CD4-positive, CD25-positive, alpha-beta regulatory T cell (primary cell): Measurements from ENCODE around the gene NFKB2. TPM values are rescaled to one million over a fixed set of nuclear protein-coding genes. Genes with fewer than 3 reads are reported as not detected.

ENCODE experiments used
- ATAC-seq, 2 donors: fragments of 150-1000 bp; cut with Tn5 transposase; one replicate each; pipeline ENCODE4 v1.10.0; 2021; ENCODE audit warnings: low read depth in 2 of 2, moderate number of reproducible peaks in 2 of 2, moderate library complexity in 1 of 2
- DNase-seq, 3 donors: peaks; one replicate each; pipeline versions ENCODE4 v3.0.0 to v3.0.0-alpha.2; 2012 to 2022; ENCODE audit warnings: mixed read lengths in 1 of 3
- H3K27ac ChIP-seq: one replicate; pipeline ENCODE4 v1.7.0; 2013; ENCODE audit warnings: mild to moderate bottlenecking, low read length; ENCODE audit not compliant: insufficient read depth, poor library complexity, severe bottlenecking
- H3K27me3 ChIP-seq: one replicate; pipeline ENCODE4 v1.7.0; 2013; ENCODE audit warnings: low read length; ENCODE audit not compliant: control insufficient read depth, insufficient read depth
- H3K36me3 ChIP-seq: one replicate; pipeline ENCODE4 v1.7.0; 2013; ENCODE audit warnings: mild to moderate bottlenecking, low read length, moderate library complexity; ENCODE audit not compliant: control insufficient read depth, insufficient read depth
- H3K4me1 ChIP-seq: 2 replicates; pipeline ENCODE4 v1.7.0; 2013; ENCODE audit warnings: mild to moderate bottlenecking, low read length; ENCODE audit not compliant: insufficient read depth, control insufficient read depth, poor library complexity, severe bottlenecking
- H3K4me3 ChIP-seq: one replicate; pipeline ENCODE4 v1.7.0; 2013; ENCODE audit warnings: low read depth, mild to moderate bottlenecking, low read length, moderate library complexity
- H3K9me3 ChIP-seq, 2 experiments: 1 replicate in 1 of 2; 2 replicates in 1 of 2; pipeline ENCODE4 v1.7.0; 2013; ENCODE audit warnings: low read length in 2 of 2, mild to moderate bottlenecking in 1 of 2, moderate library complexity in 1 of 2; ENCODE audit not compliant: control insufficient read depth in 2 of 2
- H3K27ac Mint-ChIP-seq, 3 donors: one replicate each; pipeline ENCODE4 v1.8.0; 2020 to 2022; ENCODE audit warnings: mild to moderate bottlenecking in 3 of 3, mixed read lengths in 3 of 3, moderate library complexity in 2 of 3
- H3K27me3 Mint-ChIP-seq: one replicate; pipeline ENCODE4 v1.8.0; 2022; ENCODE audit warnings: mild to moderate bottlenecking, mixed read lengths
- H3K36me3 Mint-ChIP-seq: one replicate; pipeline ENCODE4 v1.8.0; 2020; ENCODE audit warnings: mixed read lengths
- H3K4me1 Mint-ChIP-seq, 4 donors: one replicate each; pipeline ENCODE4 v1.8.0; 2020 to 2022; ENCODE audit warnings: mixed read lengths in 4 of 4, mild to moderate bottlenecking in 1 of 4
- H3K4me3 Mint-ChIP-seq, 4 donors: one replicate each; pipeline ENCODE4 v1.8.0; 2020 to 2022; ENCODE audit warnings: mild to moderate bottlenecking in 4 of 4, mixed read lengths in 4 of 4, moderate library complexity in 3 of 4
- H3K9me3 Mint-ChIP-seq, 7 donors: one replicate each; pipeline ENCODE4 v1.8.0; 2020 to 2022; ENCODE audit warnings: mixed read lengths in 7 of 7, mild to moderate bottlenecking in 3 of 7, moderate library complexity in 2 of 7
- polyA plus RNA-seq, 4 donors: library from polyadenylated mRNA; unstranded; fragments of 300-500 nt; fragmentation: Illumina TruSeq; gene quantifications; one replicate each; pipeline ENCODE4 v1.2.3, GENCODE V29; 2021
- total RNA-seq: library from RNA; stranded (reverse); gene quantifications from one replicate; pipeline ENCODE4 v1.2.3, GENCODE V29; 2022

The NFKB2 gene
- total and polyA plus RNA-seq, 5 donors from 2014 or later = 6.3 to 385 (median 6.9) TPM

DNA sequence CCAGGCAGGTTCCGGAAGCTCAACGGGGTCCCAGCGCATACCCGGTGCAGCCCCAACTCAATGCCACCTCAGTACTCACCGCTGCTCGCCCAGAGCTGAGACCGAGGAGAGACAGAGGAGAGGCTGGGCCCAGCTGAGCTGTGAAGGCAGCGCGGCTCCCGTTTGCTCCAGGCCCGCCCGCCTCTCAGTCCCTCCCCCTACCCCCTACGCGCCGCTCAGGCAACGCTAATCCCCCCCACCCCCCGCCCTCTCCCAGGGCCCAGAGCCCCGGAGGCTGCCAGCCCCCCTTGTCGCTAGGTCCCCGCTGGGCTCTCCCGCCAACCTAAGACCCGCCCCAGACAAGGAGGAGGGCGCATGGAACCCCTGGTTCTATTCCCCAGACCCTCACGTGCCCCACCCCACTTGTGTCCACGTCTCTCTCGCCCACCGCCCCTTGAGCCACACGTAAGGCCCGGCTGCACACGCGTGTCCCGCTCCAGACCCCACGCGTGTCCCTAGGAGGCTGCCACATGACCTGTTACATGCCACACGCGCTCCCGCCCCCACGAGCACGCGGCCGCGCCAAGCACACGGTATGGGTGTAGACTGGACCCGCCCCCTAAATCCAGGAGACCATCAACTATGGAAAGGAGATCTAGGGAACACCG, 23.2 kb downstream of the NFKB2 start, which contains the start of gene PSD:
TSS of gene PSD (minus strand) at position 164 of the 647 bp plus-strand sequence. CDS start 1,747 bp downstream, outside the sequence.
- no peak for DNase-seq
- Mint-ChIP-seq H3K27ac (peak within 1 kb of the TSS in 1 of 3 donors; percentile 77), H3K4me1 (peaks cover 0 to 40% (median 16%) of the 10 kb centered on the region in 4 donors), H3K9me3 (peaks cover 0 to 4% (median 0%) of the 10 kb centered on the region in 7 donors), H3K4me3 (peak within 1 kb of the TSS; percentile 93 to 98 (median 96)), H3K27me3 (peaks cover 26% of the 10 kb centered on the region), H3K36me3 (no peaks in the 10 kb centered on the region)
- no peaks in the 10 kb centered on the region for H3K36me3 ChIP-seq
- peaks cover 7% of the 10 kb centered on the region for H3K27me3 ChIP-seq
- H3K4me1 ChIP-seq = peaks cover 44% of the 10 kb centered on the region
- no peak for ATAC-seq
- no peaks in the 10 kb centered on the region for H3K9me3 ChIP-seq
- H3K27ac ChIP-seq = no peak within 1 kb of the TSS
- H3K4me3 ChIP-seq = peak within 1 kb of the TSS; percentile 91

GRCh38 chr10:102419269-102420180, 24.0 kb downstream of the NFKB2 start:
- H3K4me1 Mint-ChIP-seq = peaks cover 0 to 42% (median 16%) of the 10 kb centered on the region in 4 donors
- ATAC-seq = no peak

DNA sequence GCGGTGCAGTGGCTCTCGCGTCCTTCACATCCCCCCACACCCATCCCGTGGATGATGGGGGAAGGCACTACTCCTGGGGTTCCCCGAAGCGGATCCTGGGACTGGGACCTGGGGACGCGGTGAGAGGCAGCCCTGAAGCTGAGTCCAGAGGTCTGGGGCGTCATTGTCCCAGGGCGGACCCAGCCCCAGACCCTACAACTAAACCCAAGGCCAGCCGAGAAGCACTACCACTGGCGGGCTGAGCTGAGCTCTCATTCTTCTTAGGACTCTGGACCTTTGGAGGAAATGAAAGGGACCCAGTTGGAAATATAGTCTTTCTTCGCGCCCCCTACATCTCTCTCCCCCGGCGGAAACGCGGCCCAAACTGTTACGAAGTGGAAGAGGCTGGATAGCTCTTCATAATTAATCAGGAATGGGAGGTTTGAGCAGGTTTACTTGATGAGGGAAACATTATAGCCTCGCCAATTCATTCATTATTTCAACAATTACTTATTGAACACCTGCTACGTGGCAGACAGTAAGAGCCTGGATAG, 24.7 kb downstream of the NFKB2 start:
- Mint-ChIP-seq H3K4me1 (peaks cover 0 to 43% (median 16%) of the 10 kb centered on the region in 4 donors), H3K9me3 (peaks cover 0 to 4% (median 0%) of the 10 kb centered on the region in 7 donors), H3K36me3 (no peaks in the 10 kb centered on the region), H3K4me3 (peak overlapping the region; percentile 93 to 98 (median 96)), H3K27ac (peak overlapping the region; percentile 32 to 98 (median 93)), H3K27me3 (peaks cover 26% of the 10 kb centered on the region)
- ATAC-seq (no peak), DNase-seq (no peak)
- H3K27ac ChIP-seq = peak overlapping the region; percentile 79
- peaks cover 44% of the 10 kb centered on the region for H3K4me1 ChIP-seq
- H3K9me3 ChIP-seq = no peaks in the 10 kb centered on the region
- H3K36me3 ChIP-seq = peaks cover 3% of the 10 kb centered on the region
- peak overlapping the region; percentile 91 for H3K4me3 ChIP-seq
- peaks cover 7% of the 10 kb centered on the region for H3K27me3 ChIP-seq

More at GRCh38 chr10:102419269-102420180, 24.0 kb downstream of the NFKB2 start:
- H3K4me1 ChIP-seq = peaks cover 44% of the 10 kb centered on the region
- Mint-ChIP-seq H3K36me3 (no peaks in the 10 kb centered on the region), H3K9me3 (peaks cover 0 to 4% (median 0%) of the 10 kb centered on the region in 7 donors), H3K4me3 (peak overlapping the region; percentile 93 to 98 (median 96)), H3K27ac (peak overlapping the region in 1 of 3 donors; percentile 77), H3K27me3 (peaks cover 26% of the 10 kb centered on the region)
- H3K27me3 ChIP-seq = peaks cover 7% of the 10 kb centered on the region
- H3K27ac ChIP-seq = no peak overlapping the region
- H3K9me3 ChIP-seq = no peaks in the 10 kb centered on the region
- peak overlapping the region; percentile 91 for H3K4me3 ChIP-seq
- DNase-seq = peak; percentile 46 to 72 (median 56)
- H3K36me3 ChIP-seq = peaks cover under 1% of the 10 kb centered on the region

- Mint-ChIP-seq H3K27me3 (peaks cover 20% of the 10 kb centered on the region), H3K27ac (peak within 1 kb of the TSS; percentile 93 to 98 (median 93)), H3K36me3 (no peaks in the 10 kb centered on the region), H3K9me3 (peaks cover 0 to 4% (median 0%) of the 10 kb centered on the region in 7 donors), H3K4me3 (peak within 1 kb of the TSS; percentile 93 to 98 (median 96)), H3K4me1 (peaks cover 0 to 47% (median 18%) of the 10 kb centered on the region in 4 donors)
- Histone ChIP-seq H3K4me3 (peak within 1 kb of the TSS; percentile 91), H3K27ac (peak within 1 kb of the TSS; percentile 79), H3K9me3 (no peaks in the 10 kb centered on the region), H3K36me3 (peaks cover 3% of the 10 kb centered on the region), H3K4me1 (peaks cover 44% of the 10 kb centered on the region), H3K27me3 (peaks cover 7% of the 10 kb centered on the region)
- ATAC-seq = peak; percentile 76 to 77
- peak; percentile 88 to 96 (median 93) for DNase-seq
Observed at GRCh38 chr10:102420714-102421506, 25.4 kb downstream of the NFKB2 start, which contains the start of gene FBXL15. FBXL15 (plus strand) TSS chr10:102420836; CDS start chr10:102421130, 294 bp downstream.

- Histone ChIP-seq H3K27me3 (peaks cover 7% of the 10 kb centered on the region), H3K4me3 (peak overlapping the region; percentile 41), H3K9me3 (no peaks in the 10 kb centered on the region), H3K27ac (peak overlapping the region; percentile 79), H3K4me1 (peaks cover 44% of the 10 kb centered on the region), H3K36me3 (peaks cover 3% of the 10 kb centered on the region)
- peak in 1 of 3 donors; percentile 60 for DNase-seq
- Mint-ChIP-seq H3K9me3 (peaks cover 0 to 4% (median 0%) of the 10 kb centered on the region in 7 donors), H3K4me1 (peaks cover 0 to 49% (median 18%) of the 10 kb centered on the region in 4 donors), H3K36me3 (no peaks in the 10 kb centered on the region), H3K4me3 (peak overlapping the region; percentile 93 to 98 (median 96)), H3K27ac (peak overlapping the region; percentile 5 to 98 (median 93)), H3K27me3 (peaks cover 16% of the 10 kb centered on the region)
- ATAC-seq = no peak
Observed at GRCh38 chr10:102421507-102421756, 25.9 kb downstream of the NFKB2 start.

- H3K4me1 ChIP-seq = peaks cover 44% of the 10 kb centered on the region
- H3K4me3 ChIP-seq = peak overlapping the region; percentile 61
- peaks cover 0 to 49% (median 18%) of the 10 kb centered on the region in 4 donors for H3K4me1 Mint-ChIP-seq
- no peaks in the 10 kb centered on the region for H3K9me3 ChIP-seq
- H3K9me3 Mint-ChIP-seq = peaks cover 0 to 4% (median 0%) of the 10 kb centered on the region in 7 donors
- H3K36me3 ChIP-seq = peaks cover 3% of the 10 kb centered on the region
- H3K27me3 ChIP-seq = peaks cover 7% of the 10 kb centered on the region
- H3K27ac Mint-ChIP-seq = peak overlapping the region; percentile 32 to 98 (median 38)
- H3K4me3 Mint-ChIP-seq = peak overlapping the region; percentile 93 to 98 (median 96)
- ATAC-seq (peak; percentile 3 to 5), DNase-seq (no peak)
- no peaks in the 10 kb centered on the region for H3K36me3 Mint-ChIP-seq
- H3K27me3 Mint-ChIP-seq = peaks cover 15% of the 10 kb centered on the region
- H3K27ac ChIP-seq = peak overlapping the region; percentile 79
Observed at GRCh38 chr10:102421757-102422512, 26.4 kb downstream of the NFKB2 start.
